SW480 (cell line): ENCODE results near the gene MIER1.

Experiments
- DNase-seq: peaks from one replicate; pipeline ENCODE4 v3.0.0-alpha.2; 2016; ENCODE audit warnings: low spot score

MIER1 gene

GRCh38 chr1:66999640-67000400 lies 75.0 kb downstream of the MIER1 start:
- DNase-seq, result no peak

GRCh38 chr1:67001682-67002425 lies 77.1 kb downstream of the MIER1 start:
- DNase-seq, result no peak

GRCh38 chr1:67004176-67004575 lies 79.4 kb downstream of the MIER1 start:
- no peak for DNase-seq

- no peak for DNase-seq
These were observed 80.3 kb downstream of the MIER1 start for GRCh38 chr1:67005068-67005467.

- DNase-seq, result no peak
These were observed 85.0 kb downstream of the MIER1 start for GRCh38 chr1:67009792-67010191.

- peak; percentile 33 for DNase-seq
These were observed 88.8 kb downstream of the MIER1 start for GRCh38 chr1:67013573-67013972.

- no peak for DNase-seq
These were observed 93.8 kb downstream of the MIER1 start for GRCh38 chr1:67018574-67018973.

GRCh38 chr1:67019121-67019520 lies 94.3 kb downstream of the MIER1 start:
- DNase-seq, result no peak

GRCh38 chr1:67019600-67020136 lies 94.9 kb downstream of the MIER1 start:
- no peak for DNase-seq

GRCh38 chr1:67020304-67020703 lies 95.5 kb downstream of the MIER1 start:
- no peak for DNase-seq

- DNase-seq, result no peak
These were observed 96.0 kb downstream of the MIER1 start for GRCh38 chr1:67020765-67021164.

GRCh38 chr1:67029472-67029871 lies 104.7 kb downstream of the MIER1 start:
- no peak for DNase-seq

GRCh38 chr1:67031121-67031858 lies 106.5 kb downstream of the MIER1 start:
- DNase-seq, result no peak

- no peak for DNase-seq
These were observed 107.1 kb downstream of the MIER1 start for GRCh38 chr1:67031859-67032247.
